HL-60 (cell line): ENCODE measurements around the gene OR4C45.
"Not testable (repeated sequence)": the region's sequence is repeated elsewhere in the genome, so short reads cannot be mapped to it uniquely, and the experiment has no call there.

ENCODE experiments used
- DNase-seq, 2 experiments: peaks; one replicate each; pipeline ENCODE4 v3.0.0-alpha.2; 2010 to 2020; ENCODE audit warnings: low read depth in 1 of 2, low spot score in 1 of 2
- H3K27ac ChIP-seq: fragments of 250-450 bp; sonication (Bioruptor Pico); replicated peaks from 2 replicates; pipeline ENCODE4 v1.5.1; 2020; ENCODE audit warnings: mild to moderate bottlenecking, moderate library complexity
- H3K27me3 ChIP-seq: fragments of 250-450 bp; sonication (Bioruptor Pico); 2 replicates; pipeline ENCODE4 v1.5.1; 2021; ENCODE audit warnings: mild to moderate bottlenecking, moderate library complexity; ENCODE audit not compliant: insufficient read depth, poor library complexity, severe bottlenecking
- H3K4me3 ChIP-seq: replicated peaks from 2 replicates; pipeline ENCODE4 v1.5.1; 2011; ENCODE audit warnings: mild to moderate bottlenecking, control low read depth, low read length; ENCODE audit not compliant: insufficient read depth
- GABPA ChIP-seq: IDR thresholded peaks from 2 replicates; pipeline ENCODE4 v1.6.1; 2012; ENCODE audit warnings: low read depth
- POLR2AphosphoS5 ChIP-seq: IDR thresholded peaks from 2 replicates; pipeline ENCODE4 v1.6.1; 2012; ENCODE audit warnings: low read depth
- SPI1 ChIP-seq: IDR thresholded peaks from 2 replicates; pipeline ENCODE4 v1.6.1; 2012; ENCODE audit warnings: low read depth, mild to moderate bottlenecking, borderline replicate concordance
- long read RNA-seq: library from polyadenylated mRNA; unstranded; transcript quantifications from one replicate; pipeline ENCODE4 v2.0.0, GENCODE V29; 2020
- TF ChIP-seq, protein P1 (sequence below): IDR thresholded peaks from 2 replicates; pipeline ENCODE4 v1.6.1; 2012; ENCODE audit warnings: low read depth; ENCODE audit not compliant: insufficient replicate concordance
- TF ChIP-seq, protein P2 (sequence below): IDR thresholded peaks from one replicate; pipeline ENCODE4 v1.5.1; 2011; ENCODE audit warnings: low read length, control low read depth, inconsistent platforms; ENCODE audit not compliant: insufficient read depth

OR4C45 gene
- long read RNA-seq, result 0 reads

DNA sequence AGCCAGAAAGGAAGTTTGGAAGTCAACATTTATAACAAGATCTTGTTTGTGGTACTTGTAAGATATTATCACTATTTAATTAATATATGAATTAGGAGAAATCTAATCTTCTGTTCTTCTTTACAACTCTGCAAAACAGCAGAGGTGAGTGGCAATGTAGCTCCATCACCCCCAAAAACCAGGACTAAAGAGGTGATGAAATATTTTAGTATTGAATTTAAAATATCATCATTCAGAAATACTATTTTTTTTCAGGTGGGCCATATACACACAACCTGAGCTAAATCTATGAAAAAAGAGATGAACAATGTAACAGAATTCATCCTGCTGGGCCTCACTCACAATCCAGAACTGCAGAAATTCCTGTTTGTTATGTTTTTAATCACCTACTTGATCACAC, at the start of gene OR4C45:
OR4C45 (plus strand) TSS at position 301 of the 400 bp plus-strand sequence.
- H3K27ac ChIP-seq, result no peak within 1 kb of the TSS
- TF ChIP-seq POLR2AphosphoS5, result no peak
- TF ChIP-seq, protein P1, sequence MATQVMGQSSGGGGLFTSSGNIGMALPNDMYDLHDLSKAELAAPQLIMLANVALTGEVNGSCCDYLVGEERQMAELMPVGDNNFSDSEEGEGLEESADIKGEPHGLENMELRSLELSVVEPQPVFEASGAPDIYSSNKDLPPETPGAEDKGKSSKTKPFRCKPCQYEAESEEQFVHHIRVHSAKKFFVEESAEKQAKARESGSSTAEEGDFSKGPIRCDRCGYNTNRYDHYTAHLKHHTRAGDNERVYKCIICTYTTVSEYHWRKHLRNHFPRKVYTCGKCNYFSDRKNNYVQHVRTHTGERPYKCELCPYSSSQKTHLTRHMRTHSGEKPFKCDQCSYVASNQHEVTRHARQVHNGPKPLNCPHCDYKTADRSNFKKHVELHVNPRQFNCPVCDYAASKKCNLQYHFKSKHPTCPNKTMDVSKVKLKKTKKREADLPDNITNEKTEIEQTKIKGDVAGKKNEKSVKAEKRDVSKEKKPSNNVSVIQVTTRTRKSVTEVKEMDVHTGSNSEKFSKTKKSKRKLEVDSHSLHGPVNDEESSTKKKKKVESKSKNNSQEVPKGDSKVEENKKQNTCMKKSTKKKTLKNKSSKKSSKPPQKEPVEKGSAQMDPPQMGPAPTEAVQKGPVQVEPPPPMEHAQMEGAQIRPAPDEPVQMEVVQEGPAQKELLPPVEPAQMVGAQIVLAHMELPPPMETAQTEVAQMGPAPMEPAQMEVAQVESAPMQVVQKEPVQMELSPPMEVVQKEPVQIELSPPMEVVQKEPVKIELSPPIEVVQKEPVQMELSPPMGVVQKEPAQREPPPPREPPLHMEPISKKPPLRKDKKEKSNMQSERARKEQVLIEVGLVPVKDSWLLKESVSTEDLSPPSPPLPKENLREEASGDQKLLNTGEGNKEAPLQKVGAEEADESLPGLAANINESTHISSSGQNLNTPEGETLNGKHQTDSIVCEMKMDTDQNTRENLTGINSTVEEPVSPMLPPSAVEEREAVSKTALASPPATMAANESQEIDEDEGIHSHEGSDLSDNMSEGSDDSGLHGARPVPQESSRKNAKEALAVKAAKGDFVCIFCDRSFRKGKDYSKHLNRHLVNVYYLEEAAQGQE, result no peak
- TF ChIP-seq, protein P2, sequence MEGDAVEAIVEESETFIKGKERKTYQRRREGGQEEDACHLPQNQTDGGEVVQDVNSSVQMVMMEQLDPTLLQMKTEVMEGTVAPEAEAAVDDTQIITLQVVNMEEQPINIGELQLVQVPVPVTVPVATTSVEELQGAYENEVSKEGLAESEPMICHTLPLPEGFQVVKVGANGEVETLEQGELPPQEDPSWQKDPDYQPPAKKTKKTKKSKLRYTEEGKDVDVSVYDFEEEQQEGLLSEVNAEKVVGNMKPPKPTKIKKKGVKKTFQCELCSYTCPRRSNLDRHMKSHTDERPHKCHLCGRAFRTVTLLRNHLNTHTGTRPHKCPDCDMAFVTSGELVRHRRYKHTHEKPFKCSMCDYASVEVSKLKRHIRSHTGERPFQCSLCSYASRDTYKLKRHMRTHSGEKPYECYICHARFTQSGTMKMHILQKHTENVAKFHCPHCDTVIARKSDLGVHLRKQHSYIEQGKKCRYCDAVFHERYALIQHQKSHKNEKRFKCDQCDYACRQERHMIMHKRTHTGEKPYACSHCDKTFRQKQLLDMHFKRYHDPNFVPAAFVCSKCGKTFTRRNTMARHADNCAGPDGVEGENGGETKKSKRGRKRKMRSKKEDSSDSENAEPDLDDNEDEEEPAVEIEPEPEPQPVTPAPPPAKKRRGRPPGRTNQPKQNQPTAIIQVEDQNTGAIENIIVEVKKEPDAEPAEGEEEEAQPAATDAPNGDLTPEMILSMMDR, result no peak
- TF ChIP-seq GABPA, result no peak
- no peak within 1 kb of the TSS for H3K4me3 ChIP-seq
- H3K27me3 ChIP-seq, result no peaks in the 10 kb centered on the region
- DNase-seq, result no peak

DNA sequence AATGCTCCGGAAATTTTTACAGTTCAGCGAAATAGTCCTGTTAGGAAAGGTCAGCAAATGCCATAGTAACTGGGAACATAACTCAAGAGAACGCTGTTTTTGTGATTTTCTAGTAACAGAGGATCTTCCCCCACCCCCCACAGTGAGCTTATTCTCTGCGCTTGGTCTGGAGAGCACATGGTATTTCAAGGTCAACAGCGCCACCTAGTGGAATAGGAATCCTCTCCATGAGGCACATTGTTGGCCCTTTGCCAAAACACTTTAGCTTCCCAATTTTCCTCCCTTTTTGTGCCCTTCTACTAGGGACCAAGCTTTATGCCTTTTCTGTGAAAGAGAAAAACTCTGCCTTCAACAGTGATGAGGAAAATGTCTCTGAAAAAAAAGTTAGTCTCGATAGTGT, 37.1 kb upstream of the OR4C45 start:
- Histone ChIP-seq H3K27ac (no peak overlapping the region), H3K27me3 (no peaks in the 10 kb centered on the region), H3K4me3 (no peak overlapping the region)
- peak; percentile 28 to 63 for DNase-seq
- TF ChIP-seq, protein P2, result no peak

DNA sequence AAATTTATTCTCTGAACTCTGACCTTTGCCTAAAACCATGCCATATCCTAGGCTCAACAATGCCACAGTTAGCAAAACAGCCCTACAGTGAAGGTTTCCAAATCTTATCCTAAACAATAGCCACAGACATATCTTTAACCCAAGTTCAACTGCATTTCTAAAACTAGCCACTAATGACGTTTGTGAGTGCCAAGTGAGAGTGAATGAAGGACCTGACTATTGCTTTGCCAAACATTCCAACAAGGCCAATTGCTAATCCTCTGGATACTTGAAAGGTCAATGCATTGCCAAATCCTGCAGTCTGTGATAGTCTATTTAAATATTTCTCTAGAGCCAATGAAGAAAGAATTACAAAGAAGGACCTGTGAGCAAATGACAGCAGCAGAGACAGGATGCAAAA, 2.5 kb upstream of the OR4C45 start:
- Histone ChIP-seq H3K27ac (no peak overlapping the region), H3K4me3 (no peak overlapping the region), H3K27me3 (no peaks in the 10 kb centered on the region)
- DNase-seq, result no peak
- TF ChIP-seq SPI1 (no peak), GABPA (no peak)
- TF ChIP-seq, protein P2, result no peak

DNA sequence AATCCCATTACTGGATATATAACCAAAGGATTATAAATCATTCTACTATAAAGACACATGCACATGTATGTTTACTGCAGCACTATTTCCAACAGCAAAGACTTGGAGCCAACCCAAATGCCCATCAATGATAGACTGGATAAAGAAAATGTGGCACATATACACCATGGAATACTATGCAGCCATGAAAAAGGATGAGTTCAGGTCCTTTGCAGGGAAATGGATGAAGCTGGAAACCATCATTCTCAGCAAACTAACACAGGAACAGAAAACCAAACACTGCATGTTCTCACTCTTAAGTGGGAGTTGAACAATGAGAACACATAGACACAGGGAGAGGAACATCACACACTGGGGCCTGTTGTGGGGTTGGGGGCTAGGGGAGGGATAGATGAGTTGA, 3.6 kb downstream of the OR4C45 start:
- H3K4me3 ChIP-seq, DNase-seq, H3K27ac ChIP-seq, H3K27me3 ChIP-seq: not testable (repeated sequence)

DNA sequence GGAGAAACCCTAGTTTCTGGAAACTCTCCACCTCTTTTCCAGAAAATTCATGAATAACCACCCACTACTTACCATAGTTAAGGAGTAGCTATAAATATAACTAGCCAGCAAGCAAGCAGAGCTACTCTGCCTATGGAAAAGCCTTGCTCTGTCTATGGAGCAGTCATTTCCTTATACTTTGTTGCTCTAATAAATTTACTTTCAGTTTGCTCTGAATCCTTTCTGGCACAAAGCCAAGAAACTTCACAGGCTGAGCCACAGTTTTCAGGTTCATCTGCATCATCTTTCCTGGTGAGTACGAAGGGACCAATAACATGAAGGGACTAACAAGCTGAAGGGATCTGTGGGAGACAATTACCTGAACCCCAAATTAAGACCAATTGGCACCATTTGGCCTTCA, 4.6 kb downstream of the OR4C45 start:
- DNase-seq, result no peak
- TF ChIP-seq, protein P1, result no peak
- TF ChIP-seq, protein P2, result no peak
- no peak for TF ChIP-seq SPI1
- Histone ChIP-seq H3K27me3 (no peaks in the 10 kb centered on the region), H3K4me3 (no peak overlapping the region), H3K27ac (no peak overlapping the region)
